GM23338 (cell line): Measurements from ENCODE around the gene RNASEH2A. TPM values are rescaled to one million over a fixed set of nuclear protein-coding genes. Genes with fewer than 3 reads are reported as not detected.

Source experiments
- ATAC-seq: fragments of 200-7000 bp; cut with Tn5 transposase; 3 replicates; pipeline ENCODE4 v1.9.1; 2020
- DNase-seq: peaks from one replicate; pipeline ENCODE4 v3.0.0-alpha.2; 2015; ENCODE audit warnings: low spot score
- H2AFZ ChIP-seq: fragments of 200-600 bp; sonication (generic); 2 replicates; pipeline ENCODE4 v1.8.0; 2016; ENCODE audit warnings: antibody characterized with exemption, mild to moderate bottlenecking, moderate library complexity
- H3F3A ChIP-seq: fragments of 200-600 bp; sonication (generic); replicated peaks from 2 replicates; pipeline ENCODE4 v1.8.0; 2017; ENCODE audit warnings: antibody characterized with exemption, mixed run types, low read depth
- H3K27ac ChIP-seq: fragments of 200-600 bp; sonication (generic); 2 replicates; pipeline ENCODE4 v1.6.1; 2016; ENCODE audit warnings: low read depth
- H3K27me3 ChIP-seq: fragments of 200-600 bp; sonication (generic); 2 replicates; pipeline ENCODE4 v1.8.0; 2016; ENCODE audit warnings: mild to moderate bottlenecking, mixed run types, moderate library complexity; ENCODE audit not compliant: insufficient read depth
- H3K36me3 ChIP-seq: fragments of 200-600 bp; sonication (generic); 2 replicates; pipeline ENCODE4 v1.8.0; 2016; ENCODE audit warnings: mild to moderate bottlenecking; ENCODE audit not compliant: insufficient read depth
- H3K4me1 ChIP-seq: fragments of 200-600 bp; sonication (generic); 2 replicates; pipeline ENCODE4 v1.8.0; 2016; ENCODE audit warnings: mild to moderate bottlenecking, moderate library complexity; ENCODE audit not compliant: insufficient read depth
- H3K4me2 ChIP-seq: fragments of 200-600 bp; sonication (generic); 2 replicates; pipeline ENCODE4 v1.7.1; 2017; ENCODE audit warnings: mixed run types
- H3K4me3 ChIP-seq: fragments of 200-600 bp; sonication (generic); 2 replicates; pipeline ENCODE4 v1.6.1; 2016; ENCODE audit warnings: mixed run types
- H3K79me2 ChIP-seq: fragments of 200-600 bp; sonication (generic); replicated peaks from 2 replicates; pipeline ENCODE4 v1.8.0; 2017; ENCODE audit warnings: mild to moderate bottlenecking; ENCODE audit not compliant: insufficient read depth
- H3K9me2 ChIP-seq: fragments of 200-600 bp; sonication (generic); 2 replicates; pipeline ENCODE4 v1.8.0; 2017; ENCODE audit not compliant: insufficient read depth
- H4K20me1 ChIP-seq: fragments of 200-600 bp; sonication (generic); replicated peaks from 2 replicates; pipeline ENCODE4 v1.8.0; 2017; ENCODE audit warnings: mild to moderate bottlenecking; ENCODE audit not compliant: insufficient read depth
- H3K27ac Mint-ChIP-seq: 2 replicates; pipeline ENCODE4 v1.8.0; 2020; ENCODE audit warnings: inconsistent platforms, mild to moderate bottlenecking, moderate library complexity, mixed read lengths
- H3K27me3 Mint-ChIP-seq: 3 replicates; pipeline ENCODE4 v1.8.0; 2022; ENCODE audit warnings: low read depth, mild to moderate bottlenecking, moderate library complexity, mixed read lengths, inconsistent platforms; ENCODE audit not compliant: insufficient read depth, poor library complexity
- H3K36me3 Mint-ChIP-seq: 3 replicates; pipeline ENCODE4 v1.8.0; 2021; ENCODE audit warnings: low read depth, mild to moderate bottlenecking, inconsistent platforms, moderate library complexity, mixed read lengths
- H3K4me1 Mint-ChIP-seq: 3 replicates; pipeline ENCODE4 v1.8.0; 2020; ENCODE audit warnings: mild to moderate bottlenecking, inconsistent platforms, mixed read lengths
- H3K4me3 Mint-ChIP-seq: 3 replicates; pipeline ENCODE4 v1.8.0; 2021; ENCODE audit warnings: moderate library complexity, mild to moderate bottlenecking, inconsistent platforms, mixed read lengths
- H3K9me3 Mint-ChIP-seq: 3 replicates; pipeline ENCODE4 v1.8.0; 2020; ENCODE audit warnings: moderate library complexity, mild to moderate bottlenecking, inconsistent platforms, mixed read lengths
- CREB1 ChIP-seq: fragments of 250-450 bp; sonication (Bioruptor Pico); IDR thresholded peaks from 2 replicates; pipeline ENCODE4 v1.5.0; 2020; ENCODE audit warnings: low read depth, mild to moderate bottlenecking, moderate library complexity
- CTCF ChIP-seq, 2 experiments: fragments of 200-600 bp in 1 of 2; sonication (generic) in 1 of 2; conservative IDR thresholded peaks; 2 replicates each; pipeline versions ENCODE4 v1.5.1 to v1.6.1; 2016 to 2017; ENCODE audit warnings: antibody characterized with exemption in 2 of 2, low read depth in 2 of 2, mild to moderate bottlenecking in 2 of 2, moderate library complexity in 1 of 2
- EZH2 ChIP-seq: fragments of 200-600 bp; sonication (generic); IDR thresholded peaks from one replicate; pipeline ENCODE4 v1.8.0; 2017; ENCODE audit warnings: antibody characterized with exemption, mild to moderate bottlenecking, low read depth; ENCODE audit not compliant: unreplicated experiment
- EZH2phosphoT487 ChIP-seq: fragments of 200-600 bp; sonication (generic); IDR thresholded peaks from one replicate; pipeline ENCODE4 v1.8.1; 2018; ENCODE audit warnings: antibody characterized with exemption; ENCODE audit not compliant: unreplicated experiment
- NANOG ChIP-seq: IDR thresholded peaks from 2 replicates; pipeline ENCODE4 v1.6.1; 2016; ENCODE audit warnings: antibody characterized with exemption, borderline replicate concordance
- POLR2AphosphoS5 ChIP-seq: IDR thresholded peaks from 2 replicates; pipeline ENCODE4 v1.6.1; 2016; ENCODE audit warnings: antibody characterized with exemption, low read depth
- polyA plus RNA-seq: library from polyadenylated mRNA; unstranded; fragments of >200 nt; fragmentation: Nextera tagmentation; extraction: Ambion mirVana; gene quantifications from 2 replicates; pipeline ENCODE4 v1.2.1, GENCODE V29; 2016
- total RNA-seq: library from RNA; depleted of rRNA; stranded (reverse); fragments of >200 nt; shearing (Covaris generic); gene quantifications from 2 replicates; pipeline ENCODE4 v1.2.3, GENCODE V29; 2014

Gene RNASEH2A
- total and polyA plus RNA-seq, 2 experiments from 2014 or later: 39.4 to 68.2 TPM

GRCh38 chr19:12788682-12789097 lies 17.7 kb upstream of the RNASEH2A start:
- Histone ChIP-seq H3K36me3 (no peaks in the 10 kb centered on the region), H2AFZ (0 out of 2 replicates have a peak overlapping the region, but pooled peaks have one; percentile 5), H3K4me3 (peak overlapping the region; percentile 83), H3K79me2 (no peaks in the 10 kb centered on the region), H3K27me3 (peaks cover 27% of the 10 kb centered on the region), H3K27ac (peak overlapping the region; percentile 85), H3K4me1 (peaks cover 31% of the 10 kb centered on the region), H3K9me2 (no peaks in the 10 kb centered on the region), H4K20me1 (no peaks in the 10 kb centered on the region), H3K4me2 (peak overlapping the region; percentile 96), H3F3A (peaks cover 29% of the 10 kb centered on the region; the same call in 1 of the 2 replicates)
- DNase-seq: peak; percentile 72
- Mint-ChIP-seq H3K27ac (peak overlapping the region; percentile 75), H3K9me3 (peaks cover 3% of the 10 kb centered on the region; the same call in 2 of the 3 replicates), H3K27me3 (peaks cover 37% of the 10 kb centered on the region), H3K4me1 (peaks cover 23% of the 10 kb centered on the region), H3K4me3 (peak overlapping the region; percentile 79), H3K36me3 (no peaks in the 10 kb centered on the region; the same call in 2 of the 3 replicates)
- peak; percentile 0; the same call in 1 of the 3 replicates for ATAC-seq
- TF ChIP-seq CREB1 (no peak), CTCF (conservative IDR thresholded peaks at IDR 0.05; ENCODE audit: low read depth in 2 of 2) (no peak; a peak in 1 of 4 replicates), POLR2AphosphoS5 (0 out of 2 replicates have a peak, but pooled peaks have one; percentile 27)

DNA sequence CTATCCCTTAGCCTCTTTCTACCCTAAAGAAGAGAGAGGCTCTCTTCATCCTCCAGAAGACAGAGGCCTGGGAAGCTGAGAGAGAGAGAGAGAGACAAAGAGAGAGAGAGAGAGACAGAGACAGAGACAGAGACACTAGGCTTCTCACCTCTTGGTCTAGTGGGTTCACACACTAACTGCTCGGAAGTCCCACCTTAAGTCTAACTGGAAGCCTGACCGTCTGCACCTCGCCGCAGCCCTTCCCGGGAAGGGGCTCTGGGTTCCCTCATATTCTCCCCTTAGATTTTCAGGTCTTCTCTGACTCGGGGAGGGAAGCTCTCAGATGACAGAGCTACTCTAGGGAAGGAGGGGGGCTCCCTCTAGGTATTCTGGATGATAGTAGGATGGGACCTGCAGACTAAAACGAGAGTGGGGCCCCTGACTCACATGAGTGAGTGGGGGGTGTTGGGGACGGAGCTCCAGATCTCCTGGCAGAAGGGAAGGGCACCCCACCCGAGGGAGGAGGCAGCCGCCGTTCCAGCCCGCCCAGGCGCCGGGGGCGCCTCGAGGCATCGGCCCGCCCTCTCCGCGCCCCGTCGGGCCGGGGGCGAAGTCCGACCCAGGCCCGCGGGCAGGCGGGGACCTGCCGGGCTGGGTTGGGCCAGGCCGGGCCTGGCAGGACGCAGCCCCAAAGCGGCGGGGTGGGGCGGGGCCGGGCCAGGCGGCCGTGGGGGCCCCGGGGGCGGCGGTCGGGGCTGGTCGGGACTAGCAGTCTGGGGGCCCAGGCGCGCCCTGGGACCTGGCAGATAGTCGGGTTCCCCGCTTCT lies 17.1 kb upstream of the RNASEH2A start:
- Histone ChIP-seq H3K36me3 (no peaks in the 10 kb centered on the region), H4K20me1 (no peaks in the 10 kb centered on the region), H3K4me3 (peak overlapping the region; percentile 83), H3K9me2 (no peaks in the 10 kb centered on the region), H2AFZ (no peak overlapping the region), H3K4me1 (peaks cover 33% of the 10 kb centered on the region), H3K27me3 (peaks cover 27% of the 10 kb centered on the region), H3K4me2 (peak overlapping the region; percentile 96), H3F3A (peaks cover 29% of the 10 kb centered on the region; the same call in 1 of the 2 replicates), H3K79me2 (no peaks in the 10 kb centered on the region), H3K27ac (peak overlapping the region; percentile 85)
- no peak for TF ChIP-seq NANOG
- TF ChIP-seq CREB1: no peak
- no peak for TF ChIP-seq EZH2phosphoT487
- TF ChIP-seq EZH2: peak; percentile 32
- Mint-ChIP-seq H3K4me1 (peaks cover 26% of the 10 kb centered on the region), H3K9me3 (peaks cover 3% of the 10 kb centered on the region; the same call in 2 of the 3 replicates), H3K36me3 (peaks cover 3% of the 10 kb centered on the region; the same call in 1 of the 3 replicates), H3K27ac (peak overlapping the region; percentile 57), H3K4me3 (peak overlapping the region; percentile 79), H3K27me3 (peaks cover 40% of the 10 kb centered on the region)
- peak; percentile 7 for ATAC-seq
- DNase-seq: peak; percentile 54
